PC-9 (cell line): ENCODE measurements around the gene GFOD2.

Experiments
- CTCF ChIP-seq: fragments of 200-600 bp; sonication (generic); conservative IDR thresholded peaks from 2 replicates; pipeline ENCODE4 v1.6.1; 2017; ENCODE audit warnings: mixed run types, antibody characterized with exemption, mild to moderate bottlenecking, moderate library complexity
- EZH2 ChIP-seq: fragments of 200-600 bp; sonication (generic); IDR thresholded peaks from 2 replicates; pipeline ENCODE4 v1.8.0; 2017; ENCODE audit warnings: antibody characterized with exemption, low read depth

- no peak for TF ChIP-seq CTCF
- no peak for TF ChIP-seq EZH2
These were observed 8.5 kb downstream of the GFOD2 start for GRCh38 chr16:67710607-67711006.
